ENCODE measurements around the gene LDB3. TPM values are rescaled to one million over a fixed set of nuclear protein-coding genes. Genes with fewer than 3 reads are reported as not detected.

Gene LDB3
- total RNA-seq, 3 donors from 2014 or later (not counting 1 experiment from before 2014, with no cell fraction given) = 0.11 to 0.12 TPM; not detected in 1

- no peak for DNase-seq
- H3K27me3 Mint-ChIP-seq (ENCODE audit: low read depth in 2 of 2) = no peaks in the 10 kb centered on the region
- Histone ChIP-seq H3K9me3 (ENCODE audit: control insufficient read depth, insufficient read depth, low read length) (no peaks in the 10 kb centered on the region), H3K4me3 (ENCODE audit: low read length) (no peak overlapping the region), H3K36me3 (ENCODE audit: control insufficient read depth, insufficient read depth, low read length) (no peaks in the 10 kb centered on the region), H3K27ac (ENCODE audit: low read length) (no peak overlapping the region), H3K4me1 (ENCODE audit: control insufficient read depth, insufficient read depth, low read length) (no peaks in the 10 kb centered on the region), H3K27me3 (ENCODE audit: control insufficient read depth, insufficient read depth, low read length) (no peaks in the 10 kb centered on the region)
- intact Hi-C loops (cut with micrococcal nuclease) = no loop called here
- no peaks in the 10 kb centered on the region for H3K4me1 Mint-ChIP-seq
- WGBS (ENCODE audit: insufficient coverage) = 78% methylated on average over 19 of the region's 19 CpGs
- no peak for ATAC-seq
- no peaks in the 10 kb centered on the region for H3K9me3 Mint-ChIP-seq
- TF ChIP-seq CTCF (IDR thresholded peaks at IDR 0.05) = no peak
- no peak overlapping the region for H3K27ac Mint-ChIP-seq
- no peak overlapping the region for H3K4me3 Mint-ChIP-seq
- no peaks in the 10 kb centered on the region for H3K36me3 Mint-ChIP-seq
Observed at GRCh38 chr10:86657396-86658011, 10.8 kb upstream of the LDB3 start.

GRCh38 chr10:86658261-86658741, 10.0 kb upstream of the LDB3 start:
- H3K36me3 ChIP-seq (ENCODE audit: control insufficient read depth, insufficient read depth, low read length) = no peaks in the 10 kb centered on the region
- 90% methylated on average over 12 of the region's 12 CpGs for WGBS (ENCODE audit: insufficient coverage)
- DNase-seq = no peak
- Mint-ChIP-seq H3K36me3 (no peaks in the 10 kb centered on the region), H3K4me1 (no peaks in the 10 kb centered on the region), H3K27me3 (ENCODE audit: low read depth in 2 of 2) (no peaks in the 10 kb centered on the region), H3K27ac (no peak overlapping the region), H3K9me3 (no peaks in the 10 kb centered on the region), H3K4me3 (no peak overlapping the region)
- H3K4me1 ChIP-seq (ENCODE audit: control insufficient read depth, insufficient read depth, low read length) = no peaks in the 10 kb centered on the region
- no peak for ATAC-seq
- no peak overlapping the region for H3K27ac ChIP-seq (ENCODE audit: low read length)
- H3K27me3 ChIP-seq (ENCODE audit: control insufficient read depth, insufficient read depth, low read length) = no peaks in the 10 kb centered on the region
- H3K9me3 ChIP-seq (ENCODE audit: control insufficient read depth, insufficient read depth, low read length) = no peaks in the 10 kb centered on the region
- no peak for TF ChIP-seq CTCF (IDR thresholded peaks at IDR 0.05)
- intact Hi-C loops (cut with micrococcal nuclease) = no loop called here
- no peak overlapping the region for H3K4me3 ChIP-seq (ENCODE audit: low read length)

- H3K36me3 ChIP-seq (ENCODE audit: control insufficient read depth, insufficient read depth, low read length) = no peaks in the 10 kb centered on the region
- TF ChIP-seq CTCF (IDR thresholded peaks at IDR 0.05) = no peak
- Mint-ChIP-seq H3K36me3 (no peaks in the 10 kb centered on the region), H3K27ac (no peak overlapping the region), H3K4me1 (no peaks in the 10 kb centered on the region), H3K4me3 (no peak overlapping the region), H3K27me3 (ENCODE audit: low read depth in 2 of 2) (no peaks in the 10 kb centered on the region), H3K9me3 (no peaks in the 10 kb centered on the region)
- H3K4me1 ChIP-seq (ENCODE audit: control insufficient read depth, insufficient read depth, low read length) = no peaks in the 10 kb centered on the region
- H3K4me3 ChIP-seq (ENCODE audit: low read length) = no peak overlapping the region
- no peaks in the 10 kb centered on the region for H3K27me3 ChIP-seq (ENCODE audit: control insufficient read depth, insufficient read depth, low read length)
- DNase-seq = no peak
- no peaks in the 10 kb centered on the region for H3K9me3 ChIP-seq (ENCODE audit: control insufficient read depth, insufficient read depth, low read length)
- intact Hi-C loops (cut with micrococcal nuclease) = no loop called here
- H3K27ac ChIP-seq (ENCODE audit: low read length) = no peak overlapping the region
- WGBS (ENCODE audit: insufficient coverage) = 44% methylated on average over 3 of the region's 3 CpGs
- no peak for ATAC-seq
Observed at GRCh38 chr10:86658751-86659150, 9.6 kb upstream of the LDB3 start.

- Histone ChIP-seq H3K36me3 (ENCODE audit: control insufficient read depth, insufficient read depth, low read length) (no peaks in the 10 kb centered on the region), H3K4me3 (ENCODE audit: low read length) (no peak overlapping the region), H3K27me3 (ENCODE audit: control insufficient read depth, insufficient read depth, low read length) (no peaks in the 10 kb centered on the region), H3K9me3 (ENCODE audit: control insufficient read depth, insufficient read depth, low read length) (no peaks in the 10 kb centered on the region), H3K27ac (ENCODE audit: low read length) (no peak overlapping the region), H3K4me1 (ENCODE audit: control insufficient read depth, insufficient read depth, low read length) (no peaks in the 10 kb centered on the region)
- Mint-ChIP-seq H3K27ac (no peak overlapping the region), H3K4me1 (no peaks in the 10 kb centered on the region), H3K9me3 (no peaks in the 10 kb centered on the region), H3K4me3 (no peak overlapping the region), H3K27me3 (ENCODE audit: low read depth in 2 of 2) (no peaks in the 10 kb centered on the region), H3K36me3 (no peaks in the 10 kb centered on the region)
- ATAC-seq (no peak), DNase-seq (no peak)
- intact Hi-C loops (cut with micrococcal nuclease) = no loop called here
- no peak for TF ChIP-seq CTCF (IDR thresholded peaks at IDR 0.05)
- WGBS (ENCODE audit: insufficient coverage) = 88% methylated on average over 19 of the region's 19 CpGs
Observed at GRCh38 chr10:86659161-86659691, 9.1 kb upstream of the LDB3 start.

All from natural killer cell (primary cell).